K562 (cell line): ENCODE data around the gene MTHFD2. TPM values are rescaled to one million over a fixed set of nuclear protein-coding genes. Genes with fewer than 3 reads are reported as not detected.

ENCODE experiments used
- ATAC-seq: fragments of 200-7000 bp; cut with Tn5 transposase; 3 replicates; pipeline ENCODE4 v1.9.1; 2020; ENCODE audit warnings: moderate library complexity
- BruUV-seq: library from RNA; stranded (reverse); fragments of 400-500 nt; replicated peaks from 2 replicates; lab custom pipeline; 2021; lab: Mats Ljungman, UMichigan
- CTCF ChIA-PET: fragments of 300-600 bp; formaldehyde crosslinking; extraction: SDS; loops from one replicate; lab custom pipeline; 2021; ENCODE audit warnings: low intra/inter-chr PET ratio; lab: Yijun Ruan, JAX
- POLR2A ChIA-PET: fragments of 300-600, 350-650 bp; sonication (Branson Sonifier 250); formaldehyde crosslinking; extraction: SDS; loops from one replicate; lab custom pipeline; 2021; ENCODE audit warnings: antibody characterized with exemption, inconsistent platforms; lab: Yijun Ruan, JAX
- DNase-seq, 4 experiments: peaks; one replicate each; pipeline versions ENCODE4 v3.0.0 to v3.0.0-alpha.2; 2011 to 2018; ENCODE audit warnings: low spot score in 3 of 4, mixed read lengths in 3 of 4; ENCODE audit errors: extremely low read depth in 1 of 4
- FAIRE-seq: peaks from 2 replicates; lab custom pipeline; 2011; peaks lifted over from hg19 to GRCh38; lab: Jason Lieb, UNC
- H2AFZ ChIP-seq: 2 replicates; pipeline ENCODE4 v1.6.0; 2011; ENCODE audit warnings: low read depth, low read length, control low read depth, inconsistent platforms
- H3K27ac ChIP-seq: fragments of 200-600 bp; 3 replicates; pipeline ENCODE4 v1.8.0; 2011; ENCODE audit warnings: low read depth, mild to moderate bottlenecking, control low read depth, inconsistent platforms, low read length, moderate library complexity, mixed read lengths; ENCODE audit errors: extremely low read depth
- H3K27me3 ChIP-seq, 2 experiments: fragments of 300-600 bp in 1 of 2; 2 replicates in 1 of 2; 3 replicates in 1 of 2; pipeline versions ENCODE4 v1.6.0 to v1.8.0; 2011; ENCODE audit warnings: inconsistent platforms in 2 of 2, low read length in 2 of 2, mild to moderate bottlenecking in 1 of 2, mixed read lengths in 1 of 2, moderate library complexity in 1 of 2; ENCODE audit not compliant: control insufficient read depth in 2 of 2, insufficient read depth in 2 of 2
- H3K36me3 ChIP-seq: fragments of 300-600 bp; 3 replicates; pipeline ENCODE4 v1.8.0; 2011; ENCODE audit warnings: mild to moderate bottlenecking, low read length, inconsistent platforms; ENCODE audit not compliant: control insufficient read depth, insufficient read depth
- H3K4me1 ChIP-seq, 2 experiments: fragments of 200-600 bp in 1 of 2; replicated peaks in 1 of 2; 2 replicates in 1 of 2; 3 replicates in 1 of 2; pipeline versions ENCODE4 v1.5.1 to v1.8.0; 2011; ENCODE audit warnings: inconsistent platforms in 2 of 2, low read length in 2 of 2, mild to moderate bottlenecking in 1 of 2, mixed read lengths in 1 of 2, moderate library complexity in 1 of 2; ENCODE audit not compliant: control insufficient read depth in 2 of 2, insufficient read depth in 2 of 2
- H3K4me2 ChIP-seq: 2 replicates; pipeline ENCODE4 v1.6.1; 2011; ENCODE audit warnings: low read length, control low read depth, inconsistent platforms, mixed read lengths; ENCODE audit not compliant: insufficient read depth
- H3K4me3 ChIP-seq: fragments of 200-600 bp; sonication (generic), shearing (Covaris generic); 2 replicates; pipeline ENCODE4 v1.5.1; 2016; ENCODE audit warnings: control low read depth, inconsistent platforms
- H3K79me2 ChIP-seq: fragments of 200-600 bp; 3 replicates; pipeline ENCODE4 v1.8.0; 2011; ENCODE audit warnings: low read length, inconsistent platforms; ENCODE audit not compliant: control insufficient read depth, insufficient read depth
- H3K9ac ChIP-seq, 2 experiments: 2 replicates each; pipeline versions ENCODE4 v1.6.0 to v1.6.1; 2011; ENCODE audit warnings: low read depth in 2 of 2, low read length in 2 of 2, control low read depth in 1 of 2, inconsistent platforms in 1 of 2, mild to moderate bottlenecking in 1 of 2, mixed read lengths in 1 of 2; ENCODE audit not compliant: insufficient read depth in 1 of 2
- H3K9me1 ChIP-seq: one replicate; pipeline ENCODE4 v1.6.0; 2011; ENCODE audit warnings: inconsistent platforms, mild to moderate bottlenecking, low read length, moderate library complexity; ENCODE audit not compliant: control insufficient read depth, insufficient read depth
- H3K9me3 ChIP-seq: replicated peaks from 2 replicates; pipeline ENCODE4 v1.5.1; 2011; ENCODE audit warnings: low read depth, low read length, inconsistent platforms; ENCODE audit not compliant: control insufficient read depth, insufficient read depth
- H4K20me1 ChIP-seq: replicated peaks from 2 replicates; pipeline ENCODE4 v1.6.1; 2011; ENCODE audit warnings: low read length, inconsistent platforms, mixed read lengths; ENCODE audit not compliant: control insufficient read depth, insufficient read depth
- ARID1B ChIP-seq: fragments of 450-650 bp; IDR thresholded peaks from 2 replicates; pipeline ENCODE4 v1.6.1; 2016; ENCODE audit warnings: antibody characterized with exemption, mild to moderate bottlenecking, inconsistent platforms
- CXXC5 ChIP-seq: fragments of 250-450 bp; sonication (Bioruptor Pico); IDR thresholded peaks from 2 replicates; pipeline ENCODE4 v1.8.0; 2022; ENCODE audit warnings: inconsistent platforms, mild to moderate bottlenecking, moderate library complexity
- ELF2 ChIP-seq: fragments of 250-450 bp; sonication (Bioruptor Pico); IDR thresholded peaks from 2 replicates; pipeline ENCODE4 v1.5.0; 2021; ENCODE audit warnings: mild to moderate bottlenecking
- ETV1 ChIP-seq: fragments of 450-650 bp; conservative IDR thresholded peaks from 2 replicates; pipeline ENCODE4 v1.6.1; 2016; ENCODE audit warnings: missing genetic modification characterization, control low read depth, low read depth, missing compliant biosample characterization
- GATAD2A ChIP-seq: fragments of 450-650 bp; IDR thresholded peaks from 2 replicates; pipeline ENCODE4 v1.6.1; 2017
- MTA2 ChIP-seq: fragments of 450-650 bp; IDR thresholded peaks from 2 replicates; pipeline ENCODE4 v1.6.1; 2016; ENCODE audit warnings: low read depth
- NBN ChIP-seq: fragments of 450-650 bp; IDR thresholded peaks from 2 replicates; pipeline ENCODE4 v1.6.1; 2016; ENCODE audit warnings: low read depth, mild to moderate bottlenecking
- SMARCA4 ChIP-seq: fragments of 450-650 bp; IDR thresholded peaks from 2 replicates; pipeline ENCODE4 v1.6.1; 2016
- SNIP1 ChIP-seq: fragments of 450-650 bp; IDR thresholded peaks from 2 replicates; pipeline ENCODE4 v1.7.1; 2017; ENCODE audit warnings: low read depth, mild to moderate bottlenecking
- ZBTB17 ChIP-seq: fragments of 450-650 bp; formaldehyde crosslinking; IDR thresholded peaks from 2 replicates; pipeline ENCODE4 v1.4.0; 2020; ENCODE audit warnings: mild to moderate bottlenecking
- ZNF212 ChIP-seq: fragments of 450-650 bp; formaldehyde crosslinking; IDR thresholded peaks from 2 replicates; pipeline ENCODE4 v1.4.0; 2020; ENCODE audit warnings: mild to moderate bottlenecking
- ZNF316 ChIP-seq: fragments of 450-650 bp; IDR thresholded peaks from 2 replicates; pipeline ENCODE4 v1.6.1; 2016
- ZNF347 ChIP-seq: fragments of 450-650 bp; formaldehyde crosslinking; IDR thresholded peaks from 2 replicates; pipeline ENCODE4 v1.4.0; 2020; ENCODE audit warnings: low read depth, mild to moderate bottlenecking, moderate library complexity
- WGBS: fragments of 100-300 bp; shearing (Covaris generic); methylation state at CpG from one replicate; pipeline ENCODE4 v1.1.6; 2016; ENCODE audit warnings: low coverage, mixed read lengths; ENCODE audit not compliant: insufficient coverage; ENCODE audit errors: missing lambda C conversion rate; 5-methylcytosine and 5-hydroxymethylcytosine counted together
- in situ Hi-C: fragments of 300-500 bp; cut with MboI; formaldehyde crosslinking; loops from 4 replicates; pipeline ENCODE4 v1.15.0; 2018; ENCODE audit warnings: inconsistent platforms, mixed read lengths
- intact Hi-C: fragments of 100-400 bp; cut with micrococcal nuclease; formaldehyde crosslinking; loops from 2 replicates; pipeline ENCODE4 v1.14.2; 2022
- polyA plus RNA-seq, 8 experiments: library from polyadenylated mRNA; depleted of rRNA in 4 of 8; stranded (reverse) in 5 of 8; unstranded in 3 of 8; fragments of >200 nt; fragmentation: Nextera tagmentation in 2 of 8; fragmentation: Illumina TruSeq in 1 of 8; extraction: Ambion mirVana in 2 of 8; extraction: Trizol in 1 of 8; gene quantifications; 2 replicates each; pipeline versions ENCODE4 v1.2.1 to v1.2.3, GENCODE V29; 2011 to 2014; ENCODE audit warnings: inconsistent platforms in 1 of 8, missing spikeins in 1 of 8
- total RNA-seq, 7 experiments: library from RNA; depleted of rRNA in 6 of 7; stranded (reverse); fragments of >200 nt in 6 of 7; fragmentation: Illumina TruSeq in 2 of 7; extraction: Trizol in 2 of 7; gene quantifications; 2 replicates each; pipeline versions ENCODE4 v1.2.1 to v1.2.3, GENCODE V29; 2011 to 2021; ENCODE audit warnings: low replicate concordance in 1 of 7
- TF ChIP-seq, protein P1 (sequence below): fragments of 250-450 bp; sonication (Bioruptor Pico); IDR thresholded peaks from 2 replicates; pipeline ENCODE4 v1.5.0; 2021; ENCODE audit warnings: mild to moderate bottlenecking, moderate library complexity
- TF ChIP-seq, protein P2 (sequence below): sonication (generic); formaldehyde crosslinking; IDR thresholded peaks from 2 replicates; pipeline ENCODE4 v1.8.0; 2022; ENCODE audit warnings: missing genetic modification reagents, mild to moderate bottlenecking, moderate library complexity, borderline replicate concordance
- TF ChIP-seq, protein P3 (sequence below): sonication (generic); formaldehyde crosslinking; IDR thresholded peaks from 2 replicates; pipeline ENCODE4 v1.8.1; 2023; ENCODE audit warnings: missing genetic modification reagents, mild to moderate bottlenecking, borderline replicate concordance

Gene MTHFD2
- total and polyA plus RNA-seq, 9 of the 15 experiments (the other 6 are each of a cell fraction or from before 2014, with no cell fraction given): 113 to 520 (median 234) TPM

DNA sequence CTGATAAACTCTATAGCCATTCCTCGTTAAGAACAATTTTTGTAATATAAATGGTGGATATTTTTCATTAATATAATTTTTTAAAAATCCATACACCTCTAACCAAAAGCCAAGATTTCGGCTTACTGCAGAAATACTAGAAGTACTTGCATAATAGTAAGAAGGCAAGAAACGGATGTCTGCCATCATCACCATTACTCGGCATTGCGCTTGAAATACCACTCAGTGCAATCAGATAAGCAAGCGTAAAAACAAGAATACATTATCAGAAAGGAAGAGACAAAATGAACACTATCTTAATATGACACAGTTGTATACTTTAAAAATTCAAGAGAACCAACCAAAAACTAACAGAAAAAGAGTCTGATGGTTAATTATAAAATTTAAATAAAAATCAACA lies 35.5 kb upstream of the MTHFD2 start:
- WGBS: 42% methylated on average over 6 of the region's 6 CpGs
- Histone ChIP-seq H3K4me1 (peaks cover 0 to 9% of the 10 kb centered on the region in 2 experiments; a peak in 3 of 5 replicates), H4K20me1 (no peaks in the 10 kb centered on the region), H3K4me3 (no peak overlapping the region), H3K27ac (no peak overlapping the region), H2AFZ (no peak overlapping the region), H3K79me2 (peaks cover 45% of the 10 kb centered on the region), H3K9me3 (peaks cover 3% of the 10 kb centered on the region; the same call in 1 of the 2 replicates), H3K36me3 (peaks cover 95% of the 10 kb centered on the region), H3K27me3 (no peaks in the 10 kb centered on the region), H3K9ac (no peak overlapping the region), H3K9me1 (no peaks in the 10 kb centered on the region), H3K4me2 (no peak overlapping the region)
- no TSS peak for BruUV-seq
- DNase-seq (no peak), FAIRE-seq (peak; percentile 61), ATAC-seq (peak; percentile 58)
- intact Hi-C loops (no loop called here), in situ Hi-C loops (no loop called here)
- ChIA-PET POLR2A (interaction anchor here (0.8 to 3.1 kb wide), 7 partner anchors 8 to 35 kb away, joined by 3 to 18 read pairs (median 6); partner anchors contain the start of genes BOLA3, MOB1A and MTHFD2), CTCF (no interaction called here)
- TF ChIP-seq, protein P1, sequence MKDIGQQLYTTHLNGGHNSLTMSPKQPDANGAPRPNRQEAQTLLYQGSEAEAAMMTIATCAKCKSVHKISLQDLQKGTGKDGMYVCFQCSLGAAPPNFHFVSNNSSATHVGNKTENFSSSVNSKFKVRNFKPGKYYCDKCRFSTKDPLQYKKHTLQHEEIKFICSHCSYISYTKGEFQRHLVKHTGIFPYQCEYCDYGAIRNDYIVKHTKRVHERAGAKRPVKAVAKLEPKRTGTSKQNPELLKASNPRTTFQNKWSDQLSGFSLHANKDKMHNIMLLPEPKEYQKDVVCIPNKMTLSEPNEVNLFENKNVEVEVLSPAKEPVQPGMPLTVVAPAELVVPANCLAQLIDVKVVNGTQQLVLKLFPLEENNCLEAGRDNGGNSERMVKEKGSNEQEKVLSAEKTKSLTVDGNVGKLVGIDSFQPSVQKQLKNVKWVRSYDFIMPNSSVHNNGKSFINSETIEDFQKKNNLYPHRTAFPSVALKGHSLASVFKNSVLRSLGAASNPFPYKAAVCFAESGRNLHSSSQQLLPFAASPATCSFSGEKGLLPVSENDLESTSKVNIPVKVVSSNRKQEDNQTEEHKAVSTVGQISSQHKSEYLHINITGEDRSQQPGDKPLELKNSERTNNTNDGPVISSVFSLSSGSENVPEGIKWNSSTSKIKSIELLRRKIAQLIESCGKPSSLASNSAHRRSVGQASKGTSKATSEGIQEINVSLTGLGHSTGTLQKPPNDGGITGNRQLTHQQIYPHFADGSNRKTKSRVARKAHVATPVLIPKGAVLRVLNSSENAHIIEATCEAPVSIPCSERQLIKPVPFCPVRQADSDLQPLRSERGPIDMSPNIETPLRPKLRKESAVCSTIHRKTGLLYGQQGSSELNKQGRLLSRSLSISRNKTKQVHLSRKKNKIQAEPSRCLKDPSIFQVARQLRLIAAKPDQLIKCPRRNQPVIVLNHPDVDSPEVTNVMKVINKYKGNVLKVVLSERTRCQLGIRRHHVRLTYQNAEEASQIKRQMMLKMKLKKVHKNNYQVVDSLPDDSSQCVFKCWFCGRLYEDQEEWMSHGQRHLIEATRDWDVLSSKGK (CRISPR knock-in tag): no peak
- TF ChIP-seq ZNF347: no peak
- no peak for TF ChIP-seq ZNF212 (CRISPR knock-in tag)
- no peak for TF ChIP-seq NBN
- 0 out of 2 replicates have a peak, but pooled peaks have one; percentile 36 for TF ChIP-seq SMARCA4
- peak; percentile 46 for TF ChIP-seq ARID1B
- TF ChIP-seq ETV1: peak; percentile 31; the same call in 1 of the 2 replicates
- no peak for TF ChIP-seq ELF2
- TF ChIP-seq ZNF316: no peak
- TF ChIP-seq SNIP1: no peak
- TF ChIP-seq, protein P2, sequence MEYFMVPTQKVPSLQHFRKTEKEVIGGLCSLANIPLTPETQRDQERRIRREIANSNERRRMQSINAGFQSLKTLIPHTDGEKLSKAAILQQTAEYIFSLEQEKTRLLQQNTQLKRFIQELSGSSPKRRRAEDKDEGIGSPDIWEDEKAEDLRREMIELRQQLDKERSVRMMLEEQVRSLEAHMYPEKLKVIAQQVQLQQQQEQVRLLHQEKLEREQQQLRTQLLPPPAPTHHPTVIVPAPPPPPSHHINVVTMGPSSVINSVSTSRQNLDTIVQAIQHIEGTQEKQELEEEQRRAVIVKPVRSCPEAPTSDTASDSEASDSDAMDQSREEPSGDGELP (CRISPR knock-in tag): no peak
- TF ChIP-seq, protein P3, sequence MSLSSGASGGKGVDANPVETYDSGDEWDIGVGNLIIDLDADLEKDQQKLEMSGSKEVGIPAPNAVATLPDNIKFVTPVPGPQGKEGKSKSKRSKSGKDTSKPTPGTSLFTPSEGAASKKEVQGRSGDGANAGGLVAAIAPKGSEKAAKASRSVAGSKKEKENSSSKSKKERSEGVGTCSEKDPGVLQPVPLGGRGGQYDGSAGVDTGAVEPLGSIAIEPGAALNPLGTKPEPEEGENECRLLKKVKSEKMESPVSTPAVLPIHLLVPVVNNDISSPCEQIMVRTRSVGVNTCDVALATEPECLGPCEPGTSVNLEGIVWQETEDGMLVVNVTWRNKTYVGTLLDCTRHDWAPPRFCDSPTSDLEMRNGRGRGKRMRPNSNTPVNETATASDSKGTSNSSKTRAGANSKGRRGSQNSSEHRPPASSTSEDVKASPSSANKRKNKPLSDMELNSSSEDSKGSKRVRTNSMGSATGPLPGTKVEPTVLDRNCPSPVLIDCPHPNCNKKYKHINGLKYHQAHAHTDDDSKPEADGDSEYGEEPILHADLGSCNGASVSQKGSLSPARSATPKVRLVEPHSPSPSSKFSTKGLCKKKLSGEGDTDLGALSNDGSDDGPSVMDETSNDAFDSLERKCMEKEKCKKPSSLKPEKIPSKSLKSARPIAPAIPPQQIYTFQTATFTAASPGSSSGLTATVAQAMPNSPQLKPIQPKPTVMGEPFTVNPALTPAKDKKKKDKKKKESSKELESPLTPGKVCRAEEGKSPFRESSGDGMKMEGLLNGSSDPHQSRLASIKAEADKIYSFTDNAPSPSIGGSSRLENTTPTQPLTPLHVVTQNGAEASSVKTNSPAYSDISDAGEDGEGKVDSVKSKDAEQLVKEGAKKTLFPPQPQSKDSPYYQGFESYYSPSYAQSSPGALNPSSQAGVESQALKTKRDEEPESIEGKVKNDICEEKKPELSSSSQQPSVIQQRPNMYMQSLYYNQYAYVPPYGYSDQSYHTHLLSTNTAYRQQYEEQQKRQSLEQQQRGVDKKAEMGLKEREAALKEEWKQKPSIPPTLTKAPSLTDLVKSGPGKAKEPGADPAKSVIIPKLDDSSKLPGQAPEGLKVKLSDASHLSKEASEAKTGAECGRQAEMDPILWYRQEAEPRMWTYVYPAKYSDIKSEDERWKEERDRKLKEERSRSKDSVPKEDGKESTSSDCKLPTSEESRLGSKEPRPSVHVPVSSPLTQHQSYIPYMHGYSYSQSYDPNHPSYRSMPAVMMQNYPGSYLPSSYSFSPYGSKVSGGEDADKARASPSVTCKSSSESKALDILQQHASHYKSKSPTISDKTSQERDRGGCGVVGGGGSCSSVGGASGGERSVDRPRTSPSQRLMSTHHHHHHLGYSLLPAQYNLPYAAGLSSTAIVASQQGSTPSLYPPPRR (CRISPR knock-in tag): no peak
- TF ChIP-seq MTA2: no peak
- no peak for TF ChIP-seq GATAD2A
- peak; percentile 56 for TF ChIP-seq CXXC5
- no peak for TF ChIP-seq ZBTB17 (CRISPR knock-in tag)
